ENCODE results near the gene SHISAL1.

DNA sequence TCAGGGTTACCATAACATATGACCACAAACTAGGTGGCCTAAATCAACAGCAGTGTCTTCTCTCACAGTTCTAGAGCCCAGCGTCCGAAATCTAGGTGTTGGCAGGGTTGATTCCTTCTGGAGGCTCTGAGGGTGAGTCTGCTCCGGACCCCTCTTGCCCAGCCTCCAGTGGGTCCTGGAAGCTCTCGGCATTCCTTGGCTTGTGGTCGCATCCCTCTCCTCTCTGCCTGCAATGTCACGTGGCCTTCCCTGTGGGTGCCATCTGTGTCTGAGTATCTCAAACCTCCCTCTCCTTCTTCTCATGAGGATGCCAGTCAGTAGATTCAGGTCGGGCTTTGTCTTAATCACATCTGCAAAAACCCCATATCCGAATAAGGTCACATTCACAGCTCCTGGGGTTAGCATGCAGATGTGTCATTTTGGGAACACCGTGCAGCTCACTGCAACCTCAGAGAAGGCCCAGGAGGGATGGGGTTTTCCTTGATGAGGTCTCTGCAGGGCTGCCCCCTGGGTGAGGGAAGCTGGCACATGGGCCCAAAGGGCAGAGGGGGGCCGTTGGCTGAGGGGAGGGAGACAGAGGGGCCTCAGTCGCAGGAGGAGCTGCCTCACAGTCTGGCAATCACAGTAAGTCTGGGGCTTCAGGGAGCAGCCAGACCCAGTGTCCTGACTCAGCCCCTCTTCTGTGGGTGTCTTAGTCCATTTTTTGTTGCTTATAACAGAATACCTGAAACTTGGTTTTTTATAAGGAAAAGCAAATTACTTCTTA lies 90.9 kb downstream of the SHISAL1 start:
- TF ChIP-seq, protein P1, sequence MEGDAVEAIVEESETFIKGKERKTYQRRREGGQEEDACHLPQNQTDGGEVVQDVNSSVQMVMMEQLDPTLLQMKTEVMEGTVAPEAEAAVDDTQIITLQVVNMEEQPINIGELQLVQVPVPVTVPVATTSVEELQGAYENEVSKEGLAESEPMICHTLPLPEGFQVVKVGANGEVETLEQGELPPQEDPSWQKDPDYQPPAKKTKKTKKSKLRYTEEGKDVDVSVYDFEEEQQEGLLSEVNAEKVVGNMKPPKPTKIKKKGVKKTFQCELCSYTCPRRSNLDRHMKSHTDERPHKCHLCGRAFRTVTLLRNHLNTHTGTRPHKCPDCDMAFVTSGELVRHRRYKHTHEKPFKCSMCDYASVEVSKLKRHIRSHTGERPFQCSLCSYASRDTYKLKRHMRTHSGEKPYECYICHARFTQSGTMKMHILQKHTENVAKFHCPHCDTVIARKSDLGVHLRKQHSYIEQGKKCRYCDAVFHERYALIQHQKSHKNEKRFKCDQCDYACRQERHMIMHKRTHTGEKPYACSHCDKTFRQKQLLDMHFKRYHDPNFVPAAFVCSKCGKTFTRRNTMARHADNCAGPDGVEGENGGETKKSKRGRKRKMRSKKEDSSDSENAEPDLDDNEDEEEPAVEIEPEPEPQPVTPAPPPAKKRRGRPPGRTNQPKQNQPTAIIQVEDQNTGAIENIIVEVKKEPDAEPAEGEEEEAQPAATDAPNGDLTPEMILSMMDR (IDR thresholded peaks at IDR 0.05; ENCODE audit: low read length), result no peak
- TF ChIP-seq EZH2 (optimal IDR thresholded peaks at IDR 0.05; ENCODE audit: low read depth, low read length), result no peak
